Activated naive CD4-positive, alpha-beta T cell treated with anti-CD3 and anti-CD28 coated beads, Interleukin-2, amount 50 U/mL, for 24 hours (primary cell): ENCODE data around the gene TMEM255B.

Source experiments
- H3K27ac Mint-ChIP-seq: one replicate; pipeline ENCODE4 v1.8.0; 2021; ENCODE audit warnings: mild to moderate bottlenecking, mixed read lengths
- H3K27me3 Mint-ChIP-seq: one replicate; pipeline ENCODE4 v1.8.0; 2021; ENCODE audit warnings: mixed read lengths
- H3K36me3 Mint-ChIP-seq: one replicate; pipeline ENCODE4 v1.8.0; 2021; ENCODE audit warnings: mixed read lengths
- H3K4me1 Mint-ChIP-seq: one replicate; pipeline ENCODE4 v1.8.0; 2021; ENCODE audit warnings: mixed read lengths
- H3K4me3 Mint-ChIP-seq: one replicate; pipeline ENCODE4 v1.8.0; 2021; ENCODE audit warnings: mild to moderate bottlenecking, mixed read lengths
- H3K9me3 Mint-ChIP-seq: one replicate; pipeline ENCODE4 v1.8.0; 2021; ENCODE audit warnings: mixed read lengths

Gene TMEM255B

GRCh38 chr13:113840541-113841352 lies 81.7 kb downstream of the TMEM255B start:
- Mint-ChIP-seq H3K9me3 (no peaks in the 10 kb centered on the region), H3K27ac (peak overlapping the region; percentile 79), H3K4me3 (no peak overlapping the region), H3K27me3 (no peaks in the 10 kb centered on the region), H3K36me3 (no peaks in the 10 kb centered on the region), H3K4me1 (peaks cover 35% of the 10 kb centered on the region)

DNA sequence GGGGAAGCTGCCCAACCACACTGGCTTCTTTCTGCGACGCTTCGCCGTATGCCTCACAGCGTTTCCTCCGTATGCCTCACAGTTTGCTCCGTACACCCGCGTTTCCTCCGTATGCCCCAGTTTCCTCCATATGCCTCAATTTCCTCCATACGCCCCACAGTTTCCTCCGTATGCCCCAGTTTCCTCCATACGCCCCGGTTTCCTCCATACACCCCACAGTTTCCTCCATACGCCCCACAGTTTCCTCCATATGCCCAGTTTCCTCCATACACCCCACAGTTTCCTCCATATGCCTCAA lies 82.3 kb downstream of the TMEM255B start:
- Mint-ChIP-seq H3K27ac (peak overlapping the region; percentile 79), H3K36me3 (no peaks in the 10 kb centered on the region), H3K4me3 (no peak overlapping the region), H3K9me3 (no peaks in the 10 kb centered on the region), H3K27me3 (no peaks in the 10 kb centered on the region), H3K4me1 (peaks cover 40% of the 10 kb centered on the region)

GRCh38 chr13:113842336-113843062 lies 83.5 kb downstream of the TMEM255B start:
- Mint-ChIP-seq H3K27me3 (no peaks in the 10 kb centered on the region), H3K4me3 (no peak overlapping the region), H3K36me3 (no peaks in the 10 kb centered on the region), H3K27ac (no peak overlapping the region), H3K4me1 (peaks cover 41% of the 10 kb centered on the region), H3K9me3 (no peaks in the 10 kb centered on the region)

DNA sequence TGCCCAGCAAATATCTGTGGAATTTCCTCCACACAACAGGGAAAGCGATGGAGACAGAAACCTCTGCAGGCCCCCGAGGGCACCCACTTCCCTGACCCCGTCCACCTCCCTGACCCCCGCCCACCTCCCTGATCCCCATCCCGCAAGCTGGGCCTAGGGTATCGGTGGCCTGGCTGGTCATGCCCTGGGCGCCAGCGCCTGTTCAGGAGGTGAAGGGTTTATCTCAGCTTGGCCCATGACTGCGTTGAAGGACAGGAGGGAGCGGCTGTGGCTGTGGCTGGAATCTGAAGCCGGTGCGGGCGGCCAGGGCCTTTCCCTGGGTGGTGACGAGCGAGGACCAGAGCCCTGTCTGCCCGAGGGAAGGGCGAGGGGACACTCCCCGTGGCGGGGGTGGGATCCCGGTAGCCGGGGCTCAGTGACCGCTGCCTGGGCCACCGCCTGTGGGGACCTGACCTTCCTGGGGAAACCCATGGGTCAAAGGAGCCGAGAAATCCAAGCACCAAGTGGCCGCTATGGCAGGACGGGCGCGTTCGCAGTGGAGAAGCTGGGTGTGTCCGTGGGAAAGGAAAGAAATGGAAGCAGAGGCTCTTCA lies 84.1 kb downstream of the TMEM255B start:
- no peaks in the 10 kb centered on the region for H3K36me3 Mint-ChIP-seq
- no peak overlapping the region for H3K4me3 Mint-ChIP-seq
- peaks cover 41% of the 10 kb centered on the region for H3K4me1 Mint-ChIP-seq
- H3K27me3 Mint-ChIP-seq: no peaks in the 10 kb centered on the region
- H3K9me3 Mint-ChIP-seq: no peaks in the 10 kb centered on the region
- no peak overlapping the region for H3K27ac Mint-ChIP-seq

DNA sequence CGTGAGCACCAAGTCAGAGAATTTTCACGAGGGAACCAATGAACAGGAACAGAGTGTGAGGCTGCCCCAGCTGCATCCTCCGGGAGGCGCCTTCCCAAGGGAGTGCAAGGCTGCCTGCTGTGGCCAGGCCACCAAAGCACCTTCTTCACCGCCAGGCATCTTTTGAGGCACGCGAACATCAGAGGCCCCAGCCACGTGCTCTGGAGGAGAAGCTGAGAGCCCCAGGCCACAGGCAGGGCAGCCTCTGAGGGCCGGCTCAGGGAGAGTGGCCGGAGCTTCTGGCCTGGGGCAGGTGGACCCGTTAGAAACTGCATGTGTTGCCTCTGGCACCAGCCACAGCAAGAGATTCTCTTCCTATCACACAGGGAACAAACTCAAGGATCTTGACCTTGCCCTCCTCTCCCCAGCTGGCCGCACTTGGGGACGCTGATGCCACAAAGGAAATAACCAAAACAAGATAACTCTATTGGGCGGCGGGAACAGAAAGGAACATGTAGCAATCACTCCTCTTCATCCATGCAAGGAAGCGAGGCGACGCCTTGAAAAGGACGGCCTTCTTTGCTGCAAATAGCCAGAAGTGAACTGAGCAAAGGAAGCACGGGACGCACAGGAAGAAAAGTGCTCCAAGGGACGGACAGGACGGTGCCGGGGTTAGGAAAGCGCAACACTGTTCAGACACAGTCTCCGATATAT lies 85.0 kb downstream of the TMEM255B start:
- Mint-ChIP-seq H3K4me1 (peaks cover 41% of the 10 kb centered on the region), H3K36me3 (no peaks in the 10 kb centered on the region), H3K4me3 (peak overlapping the region; percentile 33)

GRCh38 chr13:113845055-113845454 lies 86.0 kb downstream of the TMEM255B start:
- Mint-ChIP-seq H3K9me3 (no peaks in the 10 kb centered on the region), H3K4me1 (peaks cover 41% of the 10 kb centered on the region), H3K27me3 (no peaks in the 10 kb centered on the region), H3K4me3 (no peak overlapping the region), H3K27ac (no peak overlapping the region), H3K36me3 (no peaks in the 10 kb centered on the region)

More for the DNA sequence above, 85.0 kb downstream of the TMEM255B start:
- no peak overlapping the region for H3K27ac Mint-ChIP-seq
- H3K9me3 Mint-ChIP-seq: no peaks in the 10 kb centered on the region
- H3K27me3 Mint-ChIP-seq: no peaks in the 10 kb centered on the region

DNA sequence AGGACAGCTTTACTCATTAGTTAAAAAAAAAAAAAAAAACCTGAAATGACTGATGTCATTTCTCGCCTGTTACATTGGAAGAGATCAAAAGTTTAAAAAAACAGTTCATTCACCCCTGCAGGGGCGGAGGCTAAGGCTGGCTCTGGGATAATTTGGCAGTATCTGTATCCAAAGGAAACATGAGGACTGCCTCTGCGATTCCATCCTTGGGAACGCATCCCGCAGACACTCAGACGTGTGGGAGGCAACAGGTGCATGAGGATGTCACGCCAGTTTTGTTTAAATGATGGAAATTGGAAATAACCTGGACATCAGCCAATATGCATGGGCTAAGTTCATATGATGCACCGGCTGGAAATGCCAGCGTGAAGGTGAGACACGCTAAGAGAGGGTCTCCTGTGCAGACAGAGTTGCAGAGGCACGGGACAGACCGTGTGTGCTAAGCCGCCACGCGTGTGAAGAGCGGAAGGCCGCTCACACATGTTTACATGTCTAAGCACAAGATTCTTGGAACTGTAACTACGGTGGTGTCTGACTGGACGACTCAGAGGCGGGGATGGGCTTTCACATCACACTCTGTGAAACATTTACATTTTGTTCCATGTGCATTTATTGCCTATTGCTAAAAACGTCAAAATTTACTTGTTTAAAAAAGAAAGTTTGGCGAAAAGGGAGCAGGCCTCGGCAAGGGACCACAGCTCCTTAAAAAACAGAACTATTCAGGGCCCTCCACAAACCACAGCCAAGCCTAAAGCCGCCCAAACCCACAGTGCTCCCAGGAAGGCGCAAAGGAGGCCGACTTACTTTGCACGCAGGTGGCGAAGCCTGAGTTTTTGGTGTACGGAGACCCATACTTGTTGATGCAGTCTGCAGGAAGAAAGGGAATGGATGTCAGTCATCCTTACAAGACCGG lies 87.0 kb downstream of the TMEM255B start:
- H3K27ac Mint-ChIP-seq: no peak overlapping the region
- no peaks in the 10 kb centered on the region for H3K36me3 Mint-ChIP-seq
- H3K27me3 Mint-ChIP-seq: no peaks in the 10 kb centered on the region
- H3K4me3 Mint-ChIP-seq: peak overlapping the region; percentile 66
- no peaks in the 10 kb centered on the region for H3K9me3 Mint-ChIP-seq
- H3K4me1 Mint-ChIP-seq: peaks cover 41% of the 10 kb centered on the region

DNA sequence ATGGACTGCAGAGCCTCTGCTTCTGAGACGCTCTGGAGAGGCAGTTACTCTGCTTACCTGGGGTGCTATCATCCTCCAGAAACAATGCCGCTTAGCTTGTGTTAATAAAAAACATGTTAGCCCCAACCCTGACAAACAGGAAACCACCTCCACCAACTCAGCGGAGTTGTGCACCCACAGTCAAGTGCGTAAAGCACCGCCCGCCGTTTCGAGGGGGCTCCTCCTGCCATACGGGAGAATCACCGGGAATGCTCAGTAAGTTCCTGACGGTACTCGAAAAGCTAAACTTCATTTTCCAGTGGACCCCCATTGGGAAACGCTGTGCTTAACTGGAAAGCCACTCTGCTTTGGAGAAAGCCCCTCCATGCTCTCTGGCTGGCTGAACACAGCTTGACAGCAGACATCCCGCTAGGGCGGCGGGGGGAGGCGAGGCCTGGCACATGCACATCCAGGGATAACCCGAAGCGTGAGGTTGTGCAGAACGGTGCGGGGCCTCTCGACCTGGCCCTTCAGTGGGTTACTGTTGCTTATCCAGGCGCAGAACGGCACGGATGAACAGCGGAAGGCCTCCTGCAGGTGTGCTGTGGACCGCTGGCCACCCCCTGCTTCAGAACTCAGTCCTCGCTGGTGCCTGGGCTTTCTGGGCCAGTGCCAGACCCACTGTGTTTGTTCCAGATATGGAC lies 87.8 kb downstream of the TMEM255B start:
- peaks cover 36% of the 10 kb centered on the region for H3K4me1 Mint-ChIP-seq
- no peak overlapping the region for H3K27ac Mint-ChIP-seq
- H3K4me3 Mint-ChIP-seq: peak overlapping the region; percentile 66

DNA sequence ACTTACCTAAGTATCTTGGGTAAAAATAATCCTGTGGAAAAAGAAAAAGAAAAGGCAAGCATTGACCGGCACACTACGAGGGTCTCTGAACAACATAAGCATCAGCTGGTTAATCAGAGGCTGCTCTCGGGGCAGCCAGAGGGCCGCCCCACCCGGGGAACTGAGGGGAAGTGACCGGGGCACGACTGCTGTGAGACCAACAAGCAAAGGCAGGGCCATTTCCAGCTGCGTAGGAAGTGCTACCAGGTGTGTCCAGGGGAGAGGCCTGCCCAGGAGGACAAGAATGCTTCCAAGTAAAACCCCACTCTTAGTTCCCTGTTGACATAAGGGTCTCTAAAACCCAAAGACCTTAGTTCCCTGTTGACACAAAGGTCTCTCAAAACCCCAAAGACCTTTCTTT lies 89.0 kb downstream of the TMEM255B start:
- H3K36me3 Mint-ChIP-seq: no peaks in the 10 kb centered on the region
- H3K4me3 Mint-ChIP-seq: no peak overlapping the region
- no peaks in the 10 kb centered on the region for H3K9me3 Mint-ChIP-seq
- no peaks in the 10 kb centered on the region for H3K27me3 Mint-ChIP-seq
- H3K4me1 Mint-ChIP-seq: peaks cover 29% of the 10 kb centered on the region
- H3K27ac Mint-ChIP-seq: no peak overlapping the region

More for the DNA sequence above, 87.8 kb downstream of the TMEM255B start:
- no peaks in the 10 kb centered on the region for H3K36me3 Mint-ChIP-seq
- no peaks in the 10 kb centered on the region for H3K9me3 Mint-ChIP-seq
- no peaks in the 10 kb centered on the region for H3K27me3 Mint-ChIP-seq

- Mint-ChIP-seq H3K4me1 (peaks cover 30% of the 10 kb centered on the region), H3K9me3 (no peaks in the 10 kb centered on the region), H3K27ac (no peak overlapping the region), H3K4me3 (no peak overlapping the region), H3K36me3 (no peaks in the 10 kb centered on the region), H3K27me3 (no peaks in the 10 kb centered on the region)
Observed at GRCh38 chr13:113848431-113849260, 89.6 kb downstream of the TMEM255B start.

DNA sequence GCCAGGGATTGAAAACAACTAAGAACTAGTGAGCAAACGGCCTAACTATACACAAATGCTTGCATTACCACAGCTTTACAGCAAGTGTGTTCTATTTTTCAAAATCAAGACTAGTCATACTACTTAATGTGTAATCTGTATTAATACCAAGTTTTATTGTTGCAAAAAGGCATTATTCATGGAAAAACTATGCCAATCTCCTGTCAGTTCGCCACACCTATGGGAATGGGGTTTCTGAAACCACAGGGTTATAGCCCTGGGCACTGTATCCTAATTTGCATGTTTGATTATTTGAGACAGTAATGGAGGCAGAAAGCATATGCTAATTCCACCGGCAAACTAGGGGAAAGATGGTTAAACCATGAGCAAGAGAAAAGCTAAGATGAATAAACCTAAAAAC lies 90.5 kb downstream of the TMEM255B start:
- no peaks in the 10 kb centered on the region for H3K9me3 Mint-ChIP-seq
- H3K27me3 Mint-ChIP-seq: no peaks in the 10 kb centered on the region
- H3K4me3 Mint-ChIP-seq: no peak overlapping the region
- no peak overlapping the region for H3K27ac Mint-ChIP-seq
- H3K4me1 Mint-ChIP-seq: peaks cover 31% of the 10 kb centered on the region
- no peaks in the 10 kb centered on the region for H3K36me3 Mint-ChIP-seq

GRCh38 chr13:113849981-113850721 lies 91.1 kb downstream of the TMEM255B start:
- Mint-ChIP-seq H3K36me3 (no peaks in the 10 kb centered on the region), H3K4me3 (no peak overlapping the region), H3K4me1 (peaks cover 29% of the 10 kb centered on the region), H3K27ac (no peak overlapping the region), H3K27me3 (no peaks in the 10 kb centered on the region), H3K9me3 (no peaks in the 10 kb centered on the region)

DNA sequence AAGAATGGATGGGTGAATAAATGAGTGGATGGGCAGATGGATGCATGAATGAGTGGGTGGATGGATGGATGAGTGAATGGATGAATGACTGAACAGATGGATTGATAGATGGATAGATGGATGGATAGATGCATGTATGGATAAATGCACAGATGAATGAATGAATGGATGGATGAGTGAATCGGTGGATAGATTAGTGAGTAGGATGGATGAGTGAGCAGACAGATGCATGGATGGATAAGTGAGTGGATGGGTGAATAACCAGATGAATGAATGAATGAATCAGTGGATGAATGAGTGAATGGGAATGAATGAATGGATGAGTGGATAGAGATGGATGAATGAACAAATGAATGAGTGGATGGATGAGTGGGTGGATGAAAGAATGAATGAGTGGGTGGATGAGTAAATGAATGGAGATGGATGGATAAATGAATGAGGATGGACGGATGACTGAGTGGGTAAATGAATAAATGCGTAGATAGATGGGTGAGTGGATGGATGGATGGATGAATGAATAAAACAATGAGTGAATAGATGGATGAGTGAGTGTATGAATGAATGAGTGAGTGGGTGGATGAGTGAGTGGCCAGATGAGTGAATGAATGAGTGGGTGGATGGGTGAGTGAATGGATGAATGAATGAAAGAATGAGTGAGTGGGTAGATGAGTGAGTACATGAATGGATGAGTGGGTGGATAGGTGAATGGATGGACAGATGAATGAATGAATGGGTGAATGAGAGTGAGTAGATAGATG lies 91.9 kb downstream of the TMEM255B start:
- Mint-ChIP-seq H3K36me3 (no peaks in the 10 kb centered on the region), H3K9me3 (no peaks in the 10 kb centered on the region), H3K27ac (no peak overlapping the region), H3K4me3 (no peak overlapping the region), H3K4me1 (peaks cover 22% of the 10 kb centered on the region), H3K27me3 (no peaks in the 10 kb centered on the region)
